Esophagus squamous epithelium (tissue), 5 donors: ENCODE results near the gene ANKRD39. TPM values are rescaled to one million over a fixed set of nuclear protein-coding genes. Genes with fewer than 3 reads are reported as not detected.
"Not testable (repeated sequence)": the region's sequence is repeated elsewhere in the genome, so short reads cannot be mapped to it uniquely, and the experiment has no call there.

Experiments used
- DNase-seq: peaks from one replicate; lab custom pipeline; 2025; lab: John Stamatoyannopoulos, UW
- H3K27ac ChIP-seq, 4 donors: fragments of 200-600 bp; sonication (generic); one replicate each; pipeline ENCODE4 v1.5.1; 2016 to 2019; ENCODE audit warnings: mild to moderate bottlenecking in 1 of 4
- H3K27me3 ChIP-seq, 4 donors: fragments of 200-600 bp; sonication (generic); 1 replicate in 3 of 4; 2 replicates in 1 of 4; pipeline versions ENCODE4 v1.5.1 to v1.6.0; 2017 to 2021; ENCODE audit warnings: antibody characterized with exemption in 1 of 4
- H3K36me3 ChIP-seq, 3 donors: fragments of 200-600 bp; sonication (generic); one replicate each; pipeline ENCODE4 v1.5.1; 2016 to 2019
- H3K4me1 ChIP-seq, 3 donors: fragments of 200-600 bp; sonication (generic); one replicate each; pipeline ENCODE4 v1.5.1; 2017 to 2019
- H3K4me3 ChIP-seq, 4 donors: fragments of 200-600 bp; sonication (generic); 1 replicate in 3 of 4; 2 replicates in 1 of 4; pipeline ENCODE4 v1.5.1; 2016 to 2019; ENCODE audit warnings: mild to moderate bottlenecking in 2 of 4, moderate library complexity in 1 of 4
- H3K9me3 ChIP-seq, 3 donors: fragments of 200-600 bp; sonication (generic); one replicate each; pipeline ENCODE4 v1.5.1; 2016 to 2019
- POLR2A ChIP-seq, 4 donors: fragments of 450-650 bp; IDR thresholded peaks; one replicate each; pipeline ENCODE4 v1.6.1; 2017; ENCODE audit warnings: antibody characterized with exemption in 4 of 4, mild to moderate bottlenecking in 4 of 4, moderate library complexity in 3 of 4
- WGBS, 2 donors: methylation state at CpG; one replicate each; pipeline ENCODE4 v1.1.5; 2018; 5-methylcytosine and 5-hydroxymethylcytosine counted together
- intact Hi-C: fragments of 100-400 bp; cut with DNase I; formaldehyde crosslinking; loops from one replicate; pipeline ENCODE4 v1.15.0; 2022
- total RNA-seq, 4 donors: library from RNA; depleted of rRNA; stranded (reverse); fragments of >200 nt; gene quantifications; one replicate each; pipeline ENCODE4 v1.1.0, GENCODE V29; 2016
- TF ChIP-seq, protein P1 (sequence below), 6 experiments: fragments of 450-650 bp in 4 of 6; fragments of 200-600 bp in 2 of 6; sonication (generic) in 2 of 6; IDR thresholded peaks; one replicate each; pipeline ENCODE4 v1.5.1; 2016 to 2019; ENCODE audit warnings: antibody characterized with exemption in 6 of 6, mild to moderate bottlenecking in 4 of 6, moderate library complexity in 4 of 6
- donor health status: DM: yes; HTN: yes; CAD: no.

ANKRD39 gene
- total RNA-seq, 4 donors from 2014 or later, result 7.1 to 17.2 (median 14.0) TPM

DNA sequence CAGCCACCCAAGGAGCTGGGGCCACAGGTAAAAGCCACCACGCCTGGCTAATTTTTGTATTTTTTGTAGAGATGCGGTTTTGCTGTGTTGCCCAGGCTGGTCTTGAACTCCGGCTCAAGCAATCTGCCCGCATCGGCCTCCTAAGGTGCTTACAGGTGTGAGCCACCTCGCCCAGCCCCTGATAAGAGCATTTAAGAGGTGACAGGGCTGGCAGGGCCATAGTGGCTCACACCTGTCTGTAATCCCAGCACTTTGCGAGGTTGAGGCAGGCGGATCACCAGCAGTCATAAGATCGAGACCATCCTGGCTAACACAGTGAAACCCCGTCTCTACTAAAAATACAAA is 50.7 kb downstream of the ANKRD39 start:
- Histone ChIP-seq H3K27ac (peak overlapping the region in 1 of 4 donors; percentile 2), H3K4me3 (no peak overlapping the region), H3K4me1 (no peaks in the 10 kb centered on the region), H3K9me3 (no peaks in the 10 kb centered on the region), H3K36me3 (peaks cover 0 to 60% (median 5%) of the 10 kb centered on the region in 3 donors), H3K27me3 (no peaks in the 10 kb centered on the region)
- DNase-seq, result no peak
- intact Hi-C loops, result no loop called here
- 93 to 100% methylated on average over 1 to 6 of the region's 10 CpGs for WGBS, 2 donors
- TF ChIP-seq POLR2A (IDR thresholded peaks at IDR 0.05), result no peak
- TF ChIP-seq, protein P1, sequence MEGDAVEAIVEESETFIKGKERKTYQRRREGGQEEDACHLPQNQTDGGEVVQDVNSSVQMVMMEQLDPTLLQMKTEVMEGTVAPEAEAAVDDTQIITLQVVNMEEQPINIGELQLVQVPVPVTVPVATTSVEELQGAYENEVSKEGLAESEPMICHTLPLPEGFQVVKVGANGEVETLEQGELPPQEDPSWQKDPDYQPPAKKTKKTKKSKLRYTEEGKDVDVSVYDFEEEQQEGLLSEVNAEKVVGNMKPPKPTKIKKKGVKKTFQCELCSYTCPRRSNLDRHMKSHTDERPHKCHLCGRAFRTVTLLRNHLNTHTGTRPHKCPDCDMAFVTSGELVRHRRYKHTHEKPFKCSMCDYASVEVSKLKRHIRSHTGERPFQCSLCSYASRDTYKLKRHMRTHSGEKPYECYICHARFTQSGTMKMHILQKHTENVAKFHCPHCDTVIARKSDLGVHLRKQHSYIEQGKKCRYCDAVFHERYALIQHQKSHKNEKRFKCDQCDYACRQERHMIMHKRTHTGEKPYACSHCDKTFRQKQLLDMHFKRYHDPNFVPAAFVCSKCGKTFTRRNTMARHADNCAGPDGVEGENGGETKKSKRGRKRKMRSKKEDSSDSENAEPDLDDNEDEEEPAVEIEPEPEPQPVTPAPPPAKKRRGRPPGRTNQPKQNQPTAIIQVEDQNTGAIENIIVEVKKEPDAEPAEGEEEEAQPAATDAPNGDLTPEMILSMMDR (IDR thresholded peaks at IDR 0.05), result no peak

DNA sequence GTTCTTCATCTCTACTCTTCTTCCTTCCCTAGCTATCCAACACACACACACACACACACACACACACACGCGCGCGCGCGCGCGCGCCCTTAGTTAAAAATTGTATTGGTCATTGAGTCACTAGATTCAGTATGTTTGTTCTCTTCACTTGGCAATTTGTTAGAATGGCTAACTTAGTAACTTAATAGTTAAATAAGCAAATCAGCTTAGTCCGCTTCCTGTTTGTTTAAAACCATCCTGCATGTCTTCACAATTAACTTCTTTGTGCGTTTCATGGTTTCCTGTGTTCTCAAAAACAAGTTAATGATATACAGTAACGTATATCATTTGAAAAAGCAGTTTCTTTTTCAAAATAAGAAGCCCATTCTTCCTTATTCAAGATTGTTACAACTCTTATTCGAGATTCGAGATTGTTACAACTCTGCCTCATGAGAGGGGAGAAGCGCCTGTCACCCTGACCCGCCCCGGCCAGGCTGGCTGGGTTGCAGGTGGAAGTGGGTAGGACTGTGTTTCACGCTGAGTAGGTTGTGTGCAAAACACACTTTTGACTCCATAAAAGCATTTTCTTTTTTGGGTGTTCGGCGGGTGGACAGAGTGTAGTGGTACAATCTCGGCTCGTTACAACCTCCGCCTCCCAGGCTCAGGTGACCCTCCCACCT is 51.2 kb downstream of the ANKRD39 start:
- 86 to 87% methylated on average over 21 to 23 of the region's 23 CpGs for WGBS, 2 donors
- Histone ChIP-seq H3K4me1 (no peaks in the 10 kb centered on the region), H3K27me3 (no peaks in the 10 kb centered on the region), H3K27ac (peak overlapping the region in 1 of 4 donors; percentile 2), H3K4me3 (no peak overlapping the region), H3K36me3 (peaks cover 0 to 60% (median 5%) of the 10 kb centered on the region in 3 donors), H3K9me3 (no peaks in the 10 kb centered on the region)
- intact Hi-C loops, result no loop called here
- no peak for DNase-seq
- TF ChIP-seq POLR2A (IDR thresholded peaks at IDR 0.05), result peak in 1 of 4 donors; percentile 16
- TF ChIP-seq, protein P1 (IDR thresholded peaks at IDR 0.05), result no peak

DNA sequence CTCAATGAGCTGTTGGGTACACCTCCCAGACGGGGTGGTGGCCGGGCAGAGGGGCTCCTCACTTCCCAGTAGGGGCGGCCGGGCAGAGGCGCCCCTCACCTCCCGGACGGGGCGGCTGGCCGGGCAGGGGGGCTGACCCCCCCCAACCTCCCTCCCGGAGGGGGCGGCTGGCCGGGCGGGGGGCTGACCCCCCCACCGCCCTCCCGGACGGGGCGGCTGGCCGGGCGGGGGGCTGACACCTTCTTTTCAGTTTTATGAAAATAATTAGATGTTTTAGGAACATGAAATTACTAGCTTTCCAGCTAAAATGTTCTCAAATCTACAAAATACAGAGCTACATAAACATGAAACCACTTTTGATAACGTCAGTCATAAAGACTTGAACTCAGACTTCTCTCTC is 51.9 kb downstream of the ANKRD39 start:
- 91 to 100% methylated on average over 1 of the region's 20 CpGs for WGBS, 2 donors
- H3K27ac ChIP-seq, result peak overlapping the region in 1 of 4 donors; percentile 6

DNA sequence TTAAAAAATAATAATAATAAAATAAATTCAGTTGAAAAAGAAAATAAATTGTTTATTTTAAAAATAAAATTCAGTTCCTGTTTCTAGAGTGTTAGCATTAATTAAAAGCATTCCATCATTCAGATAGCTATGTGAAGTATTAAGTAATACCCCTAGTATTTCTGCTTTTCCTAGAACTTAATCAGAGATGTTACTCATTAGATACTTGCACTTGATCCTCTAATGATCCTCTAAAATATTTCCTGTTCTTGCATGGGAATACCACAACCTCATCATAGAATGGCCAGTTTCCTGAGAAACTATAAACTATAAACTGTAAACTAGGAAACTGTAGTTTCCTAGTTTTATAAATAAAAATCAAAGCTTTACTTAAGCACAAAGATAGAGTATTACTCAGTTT is 52.8 kb downstream of the ANKRD39 start:
- no peak for DNase-seq
- H3K9me3 ChIP-seq, result no peaks in the 10 kb centered on the region
- no peaks in the 10 kb centered on the region for H3K27me3 ChIP-seq
- no peak overlapping the region for H3K27ac ChIP-seq
- no peak overlapping the region for H3K4me3 ChIP-seq
- peaks cover 0 to 55% (median 5%) of the 10 kb centered on the region in 3 donors for H3K36me3 ChIP-seq
- intact Hi-C loops, result no loop called here
- no peak for TF ChIP-seq POLR2A (IDR thresholded peaks at IDR 0.05)
- TF ChIP-seq, protein P1 (IDR thresholded peaks at IDR 0.05), result no peak
- peaks cover 0 to 10% (median 0%) of the 10 kb centered on the region in 3 donors for H3K4me1 ChIP-seq

More for the DNA sequence above, 51.9 kb downstream of the ANKRD39 start:
- H3K27me3 ChIP-seq, H3K4me3 ChIP-seq, intact Hi-C loops, H3K9me3 ChIP-seq, DNase-seq, H3K4me1 ChIP-seq: not testable (repeated sequence)
- peaks cover 0 to 59% (median 5%) of the 10 kb centered on the region in 3 donors for H3K36me3 ChIP-seq

DNA sequence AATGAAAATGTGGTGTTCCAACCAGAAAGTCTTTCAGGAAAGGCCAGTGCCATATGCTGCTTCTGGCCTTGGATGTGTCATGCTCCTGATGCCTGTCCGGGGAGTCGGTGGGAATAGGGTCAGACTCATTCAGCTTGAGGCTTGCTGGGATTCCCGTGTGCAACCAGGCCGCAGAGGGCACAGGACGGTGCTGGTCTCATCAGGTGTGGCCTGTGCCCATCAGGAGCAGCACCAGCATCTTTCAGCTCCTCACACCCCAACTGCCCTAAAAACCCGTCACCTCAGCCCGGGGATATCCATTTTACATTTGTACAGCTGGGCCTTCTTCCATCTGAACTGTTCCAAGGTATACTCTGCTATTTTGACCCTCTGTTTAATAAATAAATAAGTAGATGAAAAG is 55.1 kb downstream of the ANKRD39 start:
- no peak for TF ChIP-seq POLR2A (IDR thresholded peaks at IDR 0.05)
- TF ChIP-seq, protein P1 (IDR thresholded peaks at IDR 0.05), result no peak
- H3K36me3 ChIP-seq, result peaks cover 0 to 61% (median 0%) of the 10 kb centered on the region in 3 donors
- peaks cover 0 to 10% (median 0%) of the 10 kb centered on the region in 3 donors for H3K4me1 ChIP-seq
- no peaks in the 10 kb centered on the region for H3K9me3 ChIP-seq
- no peak for DNase-seq
- intact Hi-C loops, result no loop called here
- no peak overlapping the region for H3K4me3 ChIP-seq
- no peak overlapping the region for H3K27ac ChIP-seq
- 78 to 89% methylated on average over 5 to 6 of the region's 7 CpGs for WGBS, 2 donors
- H3K27me3 ChIP-seq, result no peaks in the 10 kb centered on the region
